Measurements from ENCODE around the gene ERBB3. TPM values are rescaled to one million over a fixed set of nuclear protein-coding genes. Genes with fewer than 3 reads are reported as not detected.
A peak's percentile ranks its signal among the peaks of the same experiment; 100 is the strongest.

The ERBB3 gene
- total RNA-seq, 1 donor from 2014 or later = 69.5 TPM

DNA sequence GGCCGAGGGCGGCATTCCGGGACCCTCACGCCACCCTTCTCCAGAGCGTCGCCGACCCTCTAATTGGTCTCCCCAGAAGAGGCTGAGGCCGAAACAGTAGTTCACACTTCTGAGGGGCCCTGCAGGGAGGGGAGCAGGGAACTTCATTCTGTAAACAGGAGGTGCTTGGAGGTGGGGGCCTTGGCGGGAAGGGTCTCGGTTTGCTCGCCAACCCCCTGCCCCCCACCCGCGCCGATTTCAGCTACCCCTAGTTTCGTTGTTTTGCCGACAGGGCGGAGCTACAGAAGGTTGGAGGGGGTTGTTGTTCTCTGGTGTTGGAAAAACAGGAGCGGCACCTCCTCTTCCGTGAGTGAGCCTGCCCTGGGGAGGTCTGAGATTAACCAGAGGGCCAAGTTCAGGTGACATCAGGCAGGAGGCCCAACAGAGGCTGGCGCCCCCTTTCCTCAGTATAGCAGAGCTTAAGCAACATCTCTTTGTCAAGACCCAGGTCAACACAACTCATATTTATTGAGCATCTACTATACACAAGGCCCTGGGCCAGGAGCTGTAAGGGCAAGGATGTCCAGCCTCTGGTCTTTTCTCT, 682 bp downstream of the ERBB3 start:
- DNase-seq = no peak

DNA sequence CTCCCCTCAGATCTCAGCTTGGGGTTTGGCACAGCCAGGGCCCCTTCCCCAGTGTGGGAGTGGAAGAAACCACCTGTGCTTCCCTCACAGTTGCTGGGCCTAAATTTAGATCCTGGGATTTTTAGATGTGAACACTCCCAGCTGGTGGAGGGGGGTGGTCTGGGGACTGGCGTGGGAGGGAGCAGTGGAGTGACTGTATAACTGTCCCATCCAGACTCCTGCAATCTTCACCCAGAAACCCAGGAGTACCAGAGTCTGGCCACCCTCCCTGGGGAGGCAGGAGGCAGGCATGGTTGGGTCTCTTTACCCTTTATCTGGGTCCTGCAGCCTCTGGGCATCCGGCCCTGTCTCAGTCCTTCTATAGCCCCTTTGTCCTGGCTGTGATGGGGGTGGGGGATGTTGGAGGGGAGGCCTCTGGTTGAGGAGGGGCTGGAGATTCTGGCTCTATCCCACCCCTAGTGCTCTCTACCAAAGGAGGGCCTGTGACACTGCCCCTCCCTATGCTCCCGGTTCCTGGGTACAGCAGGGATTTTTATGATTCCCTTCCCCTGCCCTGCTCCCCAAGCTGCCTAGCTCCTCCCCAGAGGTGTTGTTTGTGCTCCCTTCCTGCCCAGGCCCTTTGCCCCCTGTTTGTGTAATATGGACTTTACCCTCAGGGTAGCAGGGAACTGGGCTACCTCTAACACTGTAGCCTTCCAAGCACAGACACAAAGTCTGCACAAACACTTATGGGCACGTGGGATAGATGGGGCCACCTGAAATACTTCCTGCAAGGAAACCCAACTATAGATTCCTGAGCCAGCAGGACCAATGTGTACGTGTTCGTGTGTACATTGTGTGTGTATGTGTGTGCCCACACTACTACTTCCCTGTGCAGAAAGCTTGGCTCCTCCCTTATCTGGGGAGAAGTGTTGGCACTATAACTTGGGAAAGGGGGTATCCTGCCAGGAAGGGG, 1.7 kb downstream of the ERBB3 start:
- DNase-seq = no peak

DNA sequence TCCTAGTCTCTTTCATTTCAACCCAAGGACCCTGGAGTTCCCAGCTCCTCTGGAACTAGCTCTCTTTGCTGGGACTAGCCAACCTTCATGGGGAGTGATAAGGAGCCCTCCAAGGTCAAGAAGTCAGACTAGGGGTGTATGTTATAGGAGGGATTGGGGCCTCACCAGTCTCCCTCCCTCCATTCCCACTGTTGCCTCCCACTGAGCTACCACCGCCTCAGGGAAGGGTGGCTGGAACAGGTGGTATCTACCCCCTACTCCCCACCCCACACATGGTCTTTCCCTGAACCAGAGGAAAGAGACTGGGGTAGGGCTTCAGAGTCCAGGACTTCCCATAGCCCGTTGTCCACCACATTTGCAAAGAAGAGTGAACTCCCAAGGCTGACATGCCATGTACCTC, 2.4 kb downstream of the ERBB3 start:
- DNase-seq = no peak

DNA sequence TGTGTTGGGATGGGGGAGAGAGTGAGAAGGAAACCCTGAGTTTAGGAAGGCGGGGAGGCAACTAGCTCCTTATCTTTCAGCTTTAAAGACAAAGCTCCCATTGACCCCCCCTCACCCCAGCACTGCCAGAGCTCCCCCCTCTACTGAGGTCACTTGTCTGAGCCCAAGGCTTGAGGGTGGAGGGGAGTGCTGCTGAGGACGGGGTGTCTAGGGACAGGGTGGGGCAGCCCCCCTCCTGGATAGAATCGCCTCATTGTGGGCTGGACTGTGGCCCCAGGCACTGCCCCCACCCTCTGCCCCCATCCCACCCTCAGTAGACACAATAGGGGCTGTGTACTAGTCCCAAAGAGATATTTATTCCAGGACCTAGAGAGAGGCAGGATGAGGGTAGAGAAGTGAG, 3.0 kb downstream of the ERBB3 start:
- DNase-seq = no peak

DNA sequence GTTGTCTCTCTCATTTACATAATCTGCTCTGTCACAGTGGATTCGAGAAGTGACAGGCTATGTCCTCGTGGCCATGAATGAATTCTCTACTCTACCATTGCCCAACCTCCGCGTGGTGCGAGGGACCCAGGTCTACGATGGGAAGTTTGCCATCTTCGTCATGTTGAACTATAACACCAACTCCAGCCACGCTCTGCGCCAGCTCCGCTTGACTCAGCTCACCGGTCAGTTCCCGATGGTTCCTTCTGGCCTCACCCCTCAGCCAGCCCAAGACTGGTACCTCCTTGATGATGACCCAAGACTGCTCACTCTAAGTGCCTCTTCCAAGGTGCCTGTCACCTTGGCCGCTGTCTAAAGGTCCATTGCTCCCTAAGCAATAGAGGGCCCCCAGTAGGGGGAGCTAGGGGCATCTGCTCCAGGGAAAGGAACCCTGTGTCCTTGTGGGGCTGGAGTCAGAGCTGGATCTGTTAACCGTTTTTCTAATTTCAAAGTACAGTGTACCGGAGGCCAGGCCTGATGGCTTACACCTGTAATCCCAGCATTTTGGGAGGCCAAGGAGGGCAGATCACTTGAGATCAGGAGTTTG, 5.1 kb downstream of the ERBB3 start:
- DNase-seq = no peak

- no peak for DNase-seq
Observed at GRCh38 chr12:56086096-56086495, 6.1 kb downstream of the ERBB3 start.

GRCh38 chr12:56086608-56087007, 6.6 kb downstream of the ERBB3 start:
- no peak for DNase-seq

DNA sequence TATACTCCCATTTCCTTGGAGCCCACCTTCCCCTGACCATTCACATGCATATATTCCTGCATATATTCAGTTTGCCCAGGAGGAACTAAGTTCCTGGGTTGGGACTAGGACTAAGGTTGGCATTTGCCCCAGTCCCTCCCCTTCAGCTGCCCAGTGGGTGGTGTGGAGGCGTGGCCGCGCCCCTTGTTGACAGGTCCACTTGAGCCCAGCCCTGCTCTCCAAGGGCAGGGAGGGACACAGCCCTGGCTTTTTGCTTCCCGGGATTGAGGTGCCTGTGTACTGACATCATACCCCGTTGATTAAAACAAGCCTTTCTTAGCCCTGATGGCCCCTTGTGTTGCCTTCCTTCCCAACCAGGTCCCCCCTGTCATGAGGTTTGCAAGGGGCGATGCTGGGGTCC, 7.3 kb downstream of the ERBB3 start:
- no peak for DNase-seq

DNA sequence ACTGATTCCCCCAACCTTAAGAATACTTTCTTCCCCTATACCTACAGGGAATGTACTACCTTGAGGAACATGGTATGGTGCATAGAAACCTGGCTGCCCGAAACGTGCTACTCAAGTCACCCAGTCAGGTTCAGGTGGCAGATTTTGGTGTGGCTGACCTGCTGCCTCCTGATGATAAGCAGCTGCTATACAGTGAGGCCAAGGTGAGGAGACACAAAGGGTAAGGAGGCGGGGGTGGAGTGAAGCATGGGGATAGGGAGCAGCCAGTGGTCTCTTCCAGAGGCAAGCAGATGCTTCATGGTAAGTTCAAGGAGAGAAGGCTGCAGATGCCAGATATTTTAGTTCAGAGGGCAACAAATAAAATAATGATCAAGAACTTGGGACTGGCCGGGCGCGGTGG, 17.8 kb downstream of the ERBB3 start:
- no peak for DNase-seq

DNA sequence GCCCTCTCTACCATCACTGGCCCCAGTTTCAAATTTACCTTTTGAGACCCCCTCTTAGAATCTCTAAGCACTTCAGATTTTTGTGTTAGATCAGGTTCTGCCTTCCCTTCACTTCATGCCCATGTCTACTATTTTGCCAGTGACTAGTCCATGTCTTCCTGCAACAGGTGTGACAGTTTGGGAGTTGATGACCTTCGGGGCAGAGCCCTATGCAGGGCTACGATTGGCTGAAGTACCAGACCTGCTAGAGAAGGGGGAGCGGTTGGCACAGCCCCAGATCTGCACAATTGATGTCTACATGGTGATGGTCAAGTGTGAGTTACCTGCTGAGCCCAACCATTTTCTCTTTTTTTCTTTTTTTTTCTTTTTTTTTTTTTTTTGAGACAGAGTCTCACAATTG, 18.6 kb downstream of the ERBB3 start:
- DNase-seq = no peak

GRCh38 chr12:56099787-56100186, 19.8 kb downstream of the ERBB3 start:
- no peak for DNase-seq

DNA sequence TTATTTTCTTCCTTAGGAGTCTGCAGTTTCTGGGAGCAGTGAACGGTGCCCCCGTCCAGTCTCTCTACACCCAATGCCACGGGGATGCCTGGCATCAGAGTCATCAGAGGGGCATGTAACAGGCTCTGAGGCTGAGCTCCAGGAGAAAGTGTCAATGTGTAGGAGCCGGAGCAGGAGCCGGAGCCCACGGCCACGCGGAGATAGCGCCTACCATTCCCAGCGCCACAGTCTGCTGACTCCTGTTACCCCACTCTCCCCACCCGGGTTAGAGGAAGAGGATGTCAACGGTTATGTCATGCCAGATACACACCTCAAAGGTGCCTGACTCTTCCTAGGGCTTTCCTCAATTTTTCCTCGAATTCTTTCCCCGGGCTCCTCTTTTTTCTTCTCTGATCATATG, 21.1 kb downstream of the ERBB3 start:
- no peak for DNase-seq

DNA sequence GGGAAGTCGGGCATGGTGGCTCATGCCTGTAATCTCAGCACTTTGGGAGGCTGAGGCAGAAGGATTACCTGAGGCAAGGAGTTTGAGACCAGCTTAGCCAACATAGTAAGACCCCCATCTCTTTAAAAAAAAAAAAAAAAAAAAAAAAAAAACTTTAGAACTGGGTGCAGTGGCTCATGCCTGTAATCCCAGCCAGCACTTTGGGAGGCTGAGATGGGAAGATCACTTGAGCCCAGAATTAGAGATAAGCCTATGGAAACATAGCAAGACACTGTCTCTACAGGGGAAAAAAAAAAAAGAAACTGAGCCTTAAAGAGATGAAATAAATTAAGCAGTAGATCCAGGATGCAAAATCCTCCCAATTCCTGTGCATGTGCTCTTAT, 22.7 kb downstream of the ERBB3 start:
- DNase-seq = no peak

- no peak for DNase-seq
Observed at GRCh38 chr12:56103066-56103711, 23.2 kb downstream of the ERBB3 start.

- DNase-seq = no peak
Observed at GRCh38 chr12:56103823-56104108, 23.8 kb downstream of the ERBB3 start.

DNA sequence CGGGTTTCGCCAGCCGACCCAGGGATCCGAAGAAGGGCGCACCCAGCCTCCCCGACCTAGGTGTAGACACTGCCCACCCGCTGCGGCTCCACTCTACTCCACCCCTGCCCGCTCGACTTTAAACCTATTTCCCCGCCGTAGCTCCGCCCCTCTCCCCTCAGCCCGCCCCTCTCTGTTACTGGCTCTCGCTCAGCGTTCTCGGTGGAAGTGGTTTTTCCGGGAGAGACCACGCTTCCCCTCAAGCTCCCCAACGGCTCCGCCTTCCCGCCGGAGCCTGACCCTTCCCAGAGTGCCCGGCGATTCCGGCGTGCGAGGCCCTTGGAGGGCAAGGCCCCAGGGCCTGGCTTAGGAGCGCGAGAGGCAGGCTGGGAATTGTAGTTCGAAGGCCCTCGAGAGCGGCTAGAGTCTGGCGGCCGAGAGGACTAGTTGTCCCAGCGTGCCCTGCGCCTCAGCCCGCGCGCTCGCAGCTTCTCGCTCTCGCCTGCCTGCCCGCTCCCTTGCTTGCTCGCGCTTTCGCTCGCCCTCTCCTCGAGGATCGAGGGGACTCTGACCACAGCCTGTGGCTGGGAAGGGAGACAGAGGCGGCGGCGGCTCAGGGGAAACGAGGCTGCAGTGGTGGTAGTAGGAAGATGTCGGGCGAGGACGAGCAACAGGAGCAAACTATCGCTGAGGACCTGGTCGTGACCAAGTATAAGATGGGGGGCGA, 24.3 kb downstream of the ERBB3 start, which contains the start of gene PA2G4:
PA2G4 (plus strand) TSS at position 451 of the 706 bp plus-strand sequence; CDS start at position 630, 179 bp downstream.
- DNase-seq = peak; percentile 97

GRCh38 chr12:56104815-56105608, 25.0 kb downstream of the ERBB3 start:
- DNase-seq = no peak

DNA sequence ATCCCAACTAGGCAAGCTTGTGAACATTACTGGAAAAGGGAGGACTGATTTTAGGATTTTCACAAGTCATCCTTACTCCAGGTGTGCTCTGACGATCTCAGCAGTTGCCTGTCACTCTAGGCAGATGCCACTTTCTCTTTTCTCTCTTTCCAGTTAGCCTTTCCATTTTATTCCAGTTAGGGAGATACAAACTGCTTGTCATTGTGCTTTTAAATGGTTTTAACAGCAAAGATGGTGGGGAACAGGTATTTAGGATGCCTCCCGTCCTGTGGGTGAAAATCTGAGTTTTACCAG, 25.6 kb downstream of the ERBB3 start:
- no peak for DNase-seq

DNA sequence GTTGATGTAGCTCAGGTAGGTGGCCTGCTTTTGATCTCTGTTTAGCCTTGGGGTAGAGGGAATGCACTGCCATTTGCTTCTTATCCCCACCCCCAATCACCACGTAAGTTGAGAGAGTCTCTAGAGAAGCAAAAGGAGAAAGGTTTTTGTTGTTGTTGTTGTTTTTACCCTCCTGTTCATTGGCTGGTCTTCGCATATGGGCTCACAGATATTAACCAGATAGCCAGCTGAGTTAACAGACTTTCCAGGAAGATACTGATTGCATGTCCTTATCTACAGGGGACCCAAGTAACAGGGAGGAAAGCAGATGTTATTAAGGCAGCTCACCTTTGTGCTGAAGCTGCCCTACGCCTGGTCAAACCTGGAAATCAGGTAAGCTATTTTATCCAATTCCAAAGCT, 27.3 kb downstream of the ERBB3 start:
- DNase-seq = no peak

DNA sequence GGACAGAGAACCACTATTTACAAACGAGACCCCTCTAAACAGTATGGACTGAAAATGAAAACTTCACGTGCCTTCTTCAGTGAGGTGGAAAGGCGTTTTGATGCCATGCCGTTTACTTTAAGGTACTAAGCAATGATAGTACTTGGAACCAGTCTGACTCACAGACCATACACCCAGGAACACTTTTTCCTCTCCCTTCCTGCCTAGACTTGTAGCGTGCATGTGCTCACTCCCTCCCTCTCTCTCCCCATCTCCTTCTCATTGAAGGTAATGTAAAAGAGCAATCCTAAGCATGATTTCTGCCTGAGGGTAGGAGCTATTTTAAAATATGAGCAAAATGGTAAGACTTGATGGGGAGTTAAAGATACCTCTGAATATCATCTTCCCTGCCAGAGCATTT, 30.6 kb downstream of the ERBB3 start:
- DNase-seq = peak; percentile 12

DNA sequence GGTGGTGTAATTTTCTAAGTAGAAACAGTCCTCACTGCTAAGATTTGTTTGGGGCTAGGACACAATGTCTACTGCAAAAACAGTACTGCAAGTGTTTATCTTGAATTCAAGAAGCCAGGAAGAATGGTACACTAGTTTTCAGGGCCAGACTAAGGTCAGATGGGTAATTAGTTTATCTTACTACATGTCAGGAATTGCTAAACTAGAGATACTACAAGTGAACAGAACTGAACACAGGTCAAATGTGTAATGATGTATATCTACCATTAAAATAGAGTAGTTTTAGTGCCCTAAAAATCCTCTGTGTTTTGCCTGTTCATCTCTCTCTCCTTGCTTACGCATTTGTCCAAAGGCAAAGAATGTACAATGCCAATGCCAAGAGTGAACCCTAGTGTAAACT, 34.1 kb downstream of the ERBB3 start:
- DNase-seq = no peak

DNA sequence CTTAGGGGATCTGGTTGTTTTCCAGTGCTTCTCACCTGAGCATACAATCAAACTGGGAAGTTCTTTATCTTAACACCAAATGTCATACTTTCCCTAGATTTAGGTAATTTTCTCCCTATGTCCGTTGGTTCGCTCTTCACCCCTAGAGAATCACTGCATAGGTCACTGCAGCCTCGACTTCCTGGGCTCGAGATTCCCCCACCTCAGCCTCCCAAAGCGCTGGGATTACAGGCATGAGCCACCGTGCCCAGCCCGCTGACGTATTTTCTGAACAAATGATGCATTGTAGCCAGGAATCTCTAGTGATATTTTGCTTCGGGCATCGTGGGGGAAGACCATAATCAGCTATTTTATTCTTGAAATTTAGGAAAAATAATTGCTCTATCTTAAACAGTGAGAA, 35.4 kb downstream of the ERBB3 start:
- peak; percentile 22 for DNase-seq

Measured in skin of body (tissue), 2 donors.